HT-29 (cell line): ENCODE data around the gene ZNF540. TPM values are rescaled to one million over a fixed set of nuclear protein-coding genes. Genes with fewer than 3 reads are reported as not detected.
"Not testable (repeated sequence)": the region's sequence is repeated elsewhere in the genome, so short reads cannot be mapped to it uniquely, and the experiment has no call there.

Experiments used
- DNase-seq: peaks from one replicate; pipeline ENCODE4 v3.0.0-alpha.2; 2015; ENCODE audit warnings: low spot score
- total RNA-seq: library from RNA; depleted of rRNA; stranded (reverse); fragments of >200 nt; shearing (Covaris generic); gene quantifications from 2 replicates; pipeline ENCODE4 v1.2.3, GENCODE V29; 2014; rRNA removed

Gene ZNF540
- 0.03 TPM in 1 of 2 replicates, not detected in the other for total RNA-seq

- no peak for DNase-seq
Measured at GRCh38 chr19:37594304-37594981, at the start of gene ZNF540, which contains the start of gene ZNF571. Gene ZNF540 (plus strand): TSS chr19:37594876. CDS start chr19:37598448, 3,572 bp downstream. Gene ZNF571 (minus strand): TSS chr19:37594792. CDS start chr19:37586676, 8,116 bp downstream.

- DNase-seq = no peak
Measured at GRCh38 chr19:37551129-37551993, 43.3 kb upstream of the ZNF540 start.

- DNase-seq = no peak
Measured at GRCh38 chr19:37563518-37563917, 31.2 kb upstream of the ZNF540 start.

GRCh38 chr19:37564624-37565369, 29.9 kb upstream of the ZNF540 start:
- no peak for DNase-seq

GRCh38 chr19:37565370-37565669, 29.4 kb upstream of the ZNF540 start:
- no peak for DNase-seq

GRCh38 chr19:37572203-37572602, 22.5 kb upstream of the ZNF540 start:
- DNase-seq = no peak

GRCh38 chr19:37583340-37583739, 11.3 kb upstream of the ZNF540 start:
- peak; percentile 22 for DNase-seq

GRCh38 chr19:37593996-37594303, 726 bp upstream of the ZNF540 start:
- no peak for DNase-seq

GRCh38 chr19:37594982-37595382, 306 bp downstream of the ZNF540 start:
- no peak for DNase-seq

- no peak for DNase-seq
Measured at GRCh38 chr19:37635076-37636056, 40.7 kb downstream of the ZNF540 start.

- no peak for DNase-seq
Measured at GRCh38 chr19:37654118-37654517, 59.4 kb downstream of the ZNF540 start.

GRCh38 chr19:37654629-37655300, 60.1 kb downstream of the ZNF540 start:
- DNase-seq = no peak

- no peak for DNase-seq
Measured at GRCh38 chr19:37655301-37655688, 60.6 kb downstream of the ZNF540 start, which contains the start of gene ZFP30. Gene ZFP30 (minus strand): TSS chr19:37655465. CDS start chr19:37647822, 7,643 bp downstream.

GRCh38 chr19:37655689-37656371, 61.2 kb downstream of the ZNF540 start:
- no peak for DNase-seq

- DNase-seq = not testable (repeated sequence)
Measured at GRCh38 chr19:37657157-37657556, 62.5 kb downstream of the ZNF540 start.
